Mammary epithelial cell (primary cell): ENCODE results near the gene SF3B2.

Source experiments
- EZH2 ChIP-seq: IDR thresholded peaks from 2 replicates; pipeline ENCODE4 v1.6.1; 2012; ENCODE audit warnings: low read length, inconsistent platforms, borderline replicate concordance
- TF ChIP-seq, protein P1 (sequence below), 2 donors: IDR thresholded peaks in 1 of 2; conservative IDR thresholded peaks in 1 of 2; 2 replicates each; pipeline ENCODE4 v1.5.1; 2011 to 2012; ENCODE audit warnings: inconsistent platforms in 2 of 2, low read length in 2 of 2, mild to moderate bottlenecking in 2 of 2, control low read depth in 1 of 2, low read depth in 1 of 2; ENCODE audit not compliant: insufficient read depth in 1 of 2; ENCODE audit errors: extremely low read depth in 1 of 2

DNA sequence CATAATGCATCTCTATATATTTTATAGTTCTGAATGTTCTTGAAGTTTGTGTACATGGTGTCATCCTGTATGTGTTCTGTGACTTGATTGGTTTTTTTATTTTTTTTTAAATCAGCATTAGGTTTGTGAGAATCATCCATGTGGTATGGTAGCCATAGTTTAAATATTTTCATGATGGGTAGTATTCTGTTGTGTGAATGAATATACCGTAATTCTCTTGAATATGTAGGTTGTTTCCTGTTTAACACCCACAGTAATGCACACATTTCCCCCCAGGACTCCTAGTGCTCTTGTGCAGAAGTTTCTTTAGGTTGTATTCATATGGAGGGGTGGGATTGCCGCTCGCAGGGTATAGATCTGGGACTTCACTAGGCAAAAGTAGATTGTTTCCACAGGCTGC lies 19.9 kb downstream of the SF3B2 start:
- TF ChIP-seq, protein P1, sequence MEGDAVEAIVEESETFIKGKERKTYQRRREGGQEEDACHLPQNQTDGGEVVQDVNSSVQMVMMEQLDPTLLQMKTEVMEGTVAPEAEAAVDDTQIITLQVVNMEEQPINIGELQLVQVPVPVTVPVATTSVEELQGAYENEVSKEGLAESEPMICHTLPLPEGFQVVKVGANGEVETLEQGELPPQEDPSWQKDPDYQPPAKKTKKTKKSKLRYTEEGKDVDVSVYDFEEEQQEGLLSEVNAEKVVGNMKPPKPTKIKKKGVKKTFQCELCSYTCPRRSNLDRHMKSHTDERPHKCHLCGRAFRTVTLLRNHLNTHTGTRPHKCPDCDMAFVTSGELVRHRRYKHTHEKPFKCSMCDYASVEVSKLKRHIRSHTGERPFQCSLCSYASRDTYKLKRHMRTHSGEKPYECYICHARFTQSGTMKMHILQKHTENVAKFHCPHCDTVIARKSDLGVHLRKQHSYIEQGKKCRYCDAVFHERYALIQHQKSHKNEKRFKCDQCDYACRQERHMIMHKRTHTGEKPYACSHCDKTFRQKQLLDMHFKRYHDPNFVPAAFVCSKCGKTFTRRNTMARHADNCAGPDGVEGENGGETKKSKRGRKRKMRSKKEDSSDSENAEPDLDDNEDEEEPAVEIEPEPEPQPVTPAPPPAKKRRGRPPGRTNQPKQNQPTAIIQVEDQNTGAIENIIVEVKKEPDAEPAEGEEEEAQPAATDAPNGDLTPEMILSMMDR (conservative IDR thresholded peaks at IDR 0.05 in 1 of 2, IDR thresholded peaks at IDR 0.05 in 1 of 2; ENCODE audit: extremely low read depth in 1 of 2, insufficient read depth in 1 of 2, low read depth in 1 of 2, low read length in 2 of 2) = no peak
- TF ChIP-seq EZH2 = no peak
